Stromal cell of bone marrow (primary cell): Measurements from ENCODE around the gene GOLGA8J.
"Not testable (repeated sequence)": the region's sequence is repeated elsewhere in the genome, so short reads cannot be mapped to it uniquely, and the experiment has no call there.

Experiments
- DNase-seq: peaks from one replicate; pipeline ENCODE4 v3.0.0-alpha.2; 2012; ENCODE audit warnings: low read depth

The GOLGA8J gene

GRCh38 chr15:30082655-30083054 lies at the start of gene GOLGA8J:
TSS of gene GOLGA8J (plus strand) at chr15:30082955. CDS start at chr15:30083053, 98 bp downstream.
- DNase-seq, result not testable (repeated sequence)

- no peak for DNase-seq
Measured at GRCh38 chr15:30033211-30033610, 49.5 kb upstream of the GOLGA8J start.

GRCh38 chr15:30033763-30034162 lies 49.0 kb upstream of the GOLGA8J start:
- no peak for DNase-seq

GRCh38 chr15:30036036-30036703 lies 46.6 kb upstream of the GOLGA8J start:
- DNase-seq, result no peak

GRCh38 chr15:30038667-30039523 lies 43.9 kb upstream of the GOLGA8J start:
- DNase-seq, result no peak

- no peak for DNase-seq
Measured at GRCh38 chr15:30041868-30042267, 40.9 kb upstream of the GOLGA8J start.

- no peak for DNase-seq
Measured at GRCh38 chr15:30042556-30042955, 40.2 kb upstream of the GOLGA8J start.

GRCh38 chr15:30043211-30043655 lies 39.5 kb upstream of the GOLGA8J start:
- no peak for DNase-seq

- DNase-seq, result no peak
Measured at GRCh38 chr15:30044377-30044776, 38.4 kb upstream of the GOLGA8J start.

- DNase-seq, result not testable (repeated sequence)
Measured at GRCh38 chr15:30044826-30045225, 37.9 kb upstream of the GOLGA8J start.

- not testable (repeated sequence) for DNase-seq
Measured at GRCh38 chr15:30045248-30046041, 37.3 kb upstream of the GOLGA8J start.

GRCh38 chr15:30046430-30046829 lies 36.3 kb upstream of the GOLGA8J start:
- no peak for DNase-seq

GRCh38 chr15:30055604-30056003 lies 27.2 kb upstream of the GOLGA8J start:
- DNase-seq, result no peak

GRCh38 chr15:30056166-30056565 lies 26.6 kb upstream of the GOLGA8J start:
- no peak for DNase-seq

GRCh38 chr15:30059771-30060170 lies 23.0 kb upstream of the GOLGA8J start:
- no peak for DNase-seq

GRCh38 chr15:30062881-30063280 lies 19.9 kb upstream of the GOLGA8J start:
- DNase-seq, result no peak

GRCh38 chr15:30063835-30064546 lies 18.8 kb upstream of the GOLGA8J start:
- no peak for DNase-seq

GRCh38 chr15:30065025-30065801 lies 17.5 kb upstream of the GOLGA8J start:
- peak; percentile 39 for DNase-seq

- DNase-seq, result no peak
Measured at GRCh38 chr15:30068326-30068725, 14.4 kb upstream of the GOLGA8J start.

GRCh38 chr15:30072630-30073029 lies 10.1 kb upstream of the GOLGA8J start:
- no peak for DNase-seq

- DNase-seq, result no peak
Measured at GRCh38 chr15:30073915-30074314, 8.8 kb upstream of the GOLGA8J start.
